Measurements from ENCODE around the gene MACC1. TPM values are rescaled to one million over a fixed set of nuclear protein-coding genes. Genes with fewer than 3 reads are reported as not detected.

MACC1 gene
- total and polyA plus RNA-seq, 9 of the 15 experiments (the other 6 are each of a cell fraction or from before 2014, with no cell fraction given), result 5.9 to 30.2 (median 10.4) TPM

- TF ChIP-seq SRSF7 (optimal IDR thresholded peaks at IDR 0.05; ENCODE audit: low read depth, low read length) (no peak), ZBTB34 (CRISPR knock-in tag; IDR thresholded peaks at IDR 0.05) (no peak; the same call in 1 of the 2 replicates), MTA1 (IDR thresholded peaks at IDR 0.05; ENCODE audit: borderline replicate concordance) (no peak)
Measured at GRCh38 chr7:20200361-20200760, 16.8 kb downstream of the MACC1 start (continued).

- H3K79me2 ChIP-seq (ENCODE audit: control insufficient read depth, insufficient read depth, low read length), result peaks cover 33% of the 10 kb centered on the region
- H3K9me1 ChIP-seq (ENCODE audit: control insufficient read depth, insufficient read depth, low read length), result no peaks in the 10 kb centered on the region
- ChIA-PET POLR2A (interaction anchor here (1.2 to 1.7 kb wide), 4 partner anchors 10 to 22 kb away, joined by 4 to 7 read pairs (median 4); no protein-coding TSS in a partner anchor), CTCF (ENCODE audit: low intra/inter-chr PET ratio) (no interaction called here)
- peaks cover 0 to 42% of the 10 kb centered on the region in 2 experiments; a peak in 4 of 5 replicates for H3K4me1 ChIP-seq (replicated peaks in 1 of 2; ENCODE audit: control insufficient read depth in 2 of 2, insufficient read depth in 2 of 2, low read length in 2 of 2)
- no peaks in the 10 kb centered on the region for H3K27me3 ChIP-seq (ENCODE audit: control insufficient read depth in 2 of 2, insufficient read depth in 2 of 2, low read length in 2 of 2)
- ATAC-seq (peak; percentile 84), FAIRE-seq (peak; percentile 89), DNase-seq (ENCODE audit: extremely low read depth in 1 of 4, low spot score in 3 of 4) (peak; percentile 18 to 76 (median 33))
- no peak overlapping the region for H3K4me3 ChIP-seq
- no TSS peak for BruUV-seq (replicated peaks)
- 54% methylated on average over 2 of the region's 2 CpGs for WGBS (ENCODE audit: insufficient coverage, low coverage, missing lambda C conversion rate)
- no peaks in the 10 kb centered on the region for H3K9me3 ChIP-seq (replicated peaks; ENCODE audit: control insufficient read depth, insufficient read depth, low read depth, low read length)
- peak overlapping the region; percentile 46 for H2AFZ ChIP-seq (ENCODE audit: low read depth, low read length)
- peak overlapping the region; percentile 52 for H3K4me2 ChIP-seq (ENCODE audit: insufficient read depth, low read length)
- intact Hi-C loops (cut with micrococcal nuclease) (loop anchor here (5.0 kb wide), 1 partner anchor 108 kb away; no protein-coding TSS in a partner anchor), in situ Hi-C loops (cut with MboI) (no loop called here)
- H3K36me3 ChIP-seq (ENCODE audit: control insufficient read depth, insufficient read depth, low read length), result peaks cover 10% of the 10 kb centered on the region
- no peaks in the 10 kb centered on the region for H4K20me1 ChIP-seq (replicated peaks; ENCODE audit: control insufficient read depth, insufficient read depth, low read length)
- peak overlapping the region; percentile 62; the same call in 2 of the 3 replicates for H3K27ac ChIP-seq (ENCODE audit: extremely low read depth, low read depth, low read length)
- 0 out of 4 replicates have a peak overlapping the region, but pooled peaks of 1 of the 2 experiments have one; percentile 6 for H3K9ac ChIP-seq (ENCODE audit: insufficient read depth in 1 of 2, low read depth in 2 of 2, low read length in 2 of 2)
- peak; percentile 37 for TF ChIP-seq DACH1 (IDR thresholded peaks at IDR 0.05; ENCODE audit: partially characterized antibody)
- no peak for TF ChIP-seq CAMTA2 (CRISPR knock-in tag; conservative IDR thresholded peaks at IDR 0.05)
- TF ChIP-seq CBFA2T3 (IDR thresholded peaks at IDR 0.05), result no peak
- peak; percentile 64 for TF ChIP-seq BMI1 (IDR thresholded peaks at IDR 0.05; ENCODE audit: low read length)
- no peak for TF ChIP-seq KAT7 (CRISPR knock-in tag; IDR thresholded peaks at IDR 0.05; ENCODE audit: borderline replicate concordance)
- peak; percentile 25; the same call in 1 of the 2 replicates for TF ChIP-seq EP400 (IDR thresholded peaks at IDR 0.05)
- TF ChIP-seq GATA2 (CRISPR knock-in tag; IDR thresholded peaks at IDR 0.05), result no peak
- no peak for TF ChIP-seq ZMIZ1 (IDR thresholded peaks at IDR 0.05; ENCODE audit: low read depth in 2 of 2, low read length in 2 of 2)
- TF ChIP-seq HDGF (IDR thresholded peaks at IDR 0.05), result 0 out of 2 replicates have a peak, but pooled peaks have one; percentile 42
- no peak; the same call in 1 of the 2 replicates for TF ChIP-seq ETV1 (tag; conservative IDR thresholded peaks at IDR 0.05; ENCODE audit: low read depth)
- no peak for TF ChIP-seq TRIM25 (IDR thresholded peaks at IDR 0.05; ENCODE audit: borderline replicate concordance)
Measured at GRCh38 chr7:20199015-20199737, 18.0 kb downstream of the MACC1 start.
